HEK293 (cell line): ENCODE results near the gene ZCCHC10.
A peak's percentile ranks its signal among the peaks of the same experiment; 100 is the strongest.

Experiments used
- ZNF184 ChIP-seq: fragments of 450-650 bp; IDR thresholded peaks from 2 replicates; pipeline ENCODE4 v1.5.1; 2018; ENCODE audit warnings: missing biosample characterization, mild to moderate bottlenecking, missing genetic modification characterization
- ZNF302 ChIP-seq: fragments of 450-650 bp; formaldehyde crosslinking; IDR thresholded peaks from 2 replicates; pipeline ENCODE4 v1.5.1; 2016; ENCODE audit warnings: missing biosample characterization, missing genetic modification characterization, low read depth
- ZNF707 ChIP-seq: fragments of 450-650 bp; formaldehyde crosslinking; IDR thresholded peaks from 2 replicates; pipeline ENCODE4 v1.5.1; 2016; ENCODE audit warnings: missing biosample characterization, missing genetic modification characterization
- TF ChIP-seq, protein P1 (sequence below): fragments of 450-650 bp; formaldehyde crosslinking; IDR thresholded peaks from 2 replicates; pipeline ENCODE4 v1.5.1; 2016; ENCODE audit warnings: missing biosample characterization, missing genetic modification characterization

DNA sequence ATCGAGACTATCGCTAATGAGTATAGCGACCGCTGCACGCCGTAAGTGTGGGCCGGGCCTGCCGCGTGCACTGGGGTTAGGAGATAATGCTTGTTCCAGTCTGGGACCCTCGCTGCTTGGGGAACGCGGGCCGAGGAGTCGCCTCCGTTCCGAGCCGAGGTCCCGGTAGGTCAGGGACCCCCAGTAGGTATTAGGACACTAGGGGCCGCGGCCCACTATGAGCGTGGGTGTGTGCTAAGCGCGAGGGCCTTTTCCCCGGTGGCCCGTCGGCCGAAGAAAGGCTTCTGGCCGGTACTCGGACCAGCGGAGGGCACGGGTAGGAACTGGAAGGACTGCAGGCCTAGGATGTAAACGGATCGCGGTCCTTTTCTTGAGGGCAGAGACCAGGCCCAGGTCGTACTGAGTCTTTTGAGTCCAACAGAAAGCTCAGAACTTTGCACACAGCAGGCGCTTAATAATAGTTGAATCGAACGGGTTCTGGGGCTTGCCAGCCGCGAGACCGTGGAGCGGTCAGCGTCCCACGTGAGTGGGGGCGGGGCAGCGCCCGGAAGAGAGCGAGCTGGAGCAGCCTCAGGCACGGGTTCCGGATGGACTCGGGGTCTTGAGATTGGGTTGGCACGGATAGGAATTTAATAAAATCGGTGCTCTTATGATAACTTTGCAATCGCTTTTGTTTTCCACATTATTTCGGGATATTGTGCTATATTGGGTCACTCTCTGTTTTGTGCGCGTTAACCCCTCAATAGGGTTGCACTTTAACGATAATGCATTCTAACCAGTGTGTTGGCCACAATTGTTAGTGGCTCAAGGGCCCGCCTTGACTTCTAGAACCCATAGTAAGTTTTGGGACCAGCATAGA lies 26.2 kb upstream of the ZCCHC10 start:
- TF ChIP-seq, protein P1, sequence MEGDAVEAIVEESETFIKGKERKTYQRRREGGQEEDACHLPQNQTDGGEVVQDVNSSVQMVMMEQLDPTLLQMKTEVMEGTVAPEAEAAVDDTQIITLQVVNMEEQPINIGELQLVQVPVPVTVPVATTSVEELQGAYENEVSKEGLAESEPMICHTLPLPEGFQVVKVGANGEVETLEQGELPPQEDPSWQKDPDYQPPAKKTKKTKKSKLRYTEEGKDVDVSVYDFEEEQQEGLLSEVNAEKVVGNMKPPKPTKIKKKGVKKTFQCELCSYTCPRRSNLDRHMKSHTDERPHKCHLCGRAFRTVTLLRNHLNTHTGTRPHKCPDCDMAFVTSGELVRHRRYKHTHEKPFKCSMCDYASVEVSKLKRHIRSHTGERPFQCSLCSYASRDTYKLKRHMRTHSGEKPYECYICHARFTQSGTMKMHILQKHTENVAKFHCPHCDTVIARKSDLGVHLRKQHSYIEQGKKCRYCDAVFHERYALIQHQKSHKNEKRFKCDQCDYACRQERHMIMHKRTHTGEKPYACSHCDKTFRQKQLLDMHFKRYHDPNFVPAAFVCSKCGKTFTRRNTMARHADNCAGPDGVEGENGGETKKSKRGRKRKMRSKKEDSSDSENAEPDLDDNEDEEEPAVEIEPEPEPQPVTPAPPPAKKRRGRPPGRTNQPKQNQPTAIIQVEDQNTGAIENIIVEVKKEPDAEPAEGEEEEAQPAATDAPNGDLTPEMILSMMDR (tag by site-specific recombination) = peak; percentile 48; the same call in 1 of the 2 replicates
- TF ChIP-seq ZNF707 (tag by site-specific recombination) (no peak), ZNF302 (tag by site-specific recombination) (no peak), ZNF184 (tag by site-specific recombination) (0 out of 2 replicates have a peak, but pooled peaks have one; percentile 30)
